Esophagus squamous epithelium (tissue), 5 donors: ENCODE data around the gene AGTR1. TPM values are rescaled to one million over a fixed set of nuclear protein-coding genes. Genes with fewer than 3 reads are reported as not detected.

ENCODE experiments used
- DNase-seq: peaks from one replicate; lab custom pipeline; 2025; lab: John Stamatoyannopoulos, UW
- H3K27ac ChIP-seq, 4 donors: fragments of 200-600 bp; sonication (generic); one replicate each; pipeline ENCODE4 v1.5.1; 2016 to 2019; ENCODE audit warnings: mild to moderate bottlenecking in 1 of 4
- H3K27me3 ChIP-seq, 4 donors: fragments of 200-600 bp; sonication (generic); 1 replicate in 3 of 4; 2 replicates in 1 of 4; pipeline versions ENCODE4 v1.5.1 to v1.6.0; 2017 to 2021; ENCODE audit warnings: antibody characterized with exemption in 1 of 4
- H3K36me3 ChIP-seq, 3 donors: fragments of 200-600 bp; sonication (generic); one replicate each; pipeline ENCODE4 v1.5.1; 2016 to 2019
- H3K4me1 ChIP-seq, 3 donors: fragments of 200-600 bp; sonication (generic); one replicate each; pipeline ENCODE4 v1.5.1; 2017 to 2019
- H3K4me3 ChIP-seq, 4 donors: fragments of 200-600 bp; sonication (generic); 1 replicate in 3 of 4; 2 replicates in 1 of 4; pipeline ENCODE4 v1.5.1; 2016 to 2019; ENCODE audit warnings: mild to moderate bottlenecking in 2 of 4, moderate library complexity in 1 of 4
- H3K9me3 ChIP-seq, 3 donors: fragments of 200-600 bp; sonication (generic); one replicate each; pipeline ENCODE4 v1.5.1; 2016 to 2019
- CTCF ChIP-seq, 6 experiments: fragments of 450-650 bp in 4 of 6; fragments of 200-600 bp in 2 of 6; sonication (generic) in 2 of 6; IDR thresholded peaks; one replicate each; pipeline ENCODE4 v1.5.1; 2016 to 2019; ENCODE audit warnings: antibody characterized with exemption in 6 of 6, mild to moderate bottlenecking in 4 of 6, moderate library complexity in 4 of 6
- POLR2A ChIP-seq, 4 donors: fragments of 450-650 bp; IDR thresholded peaks; one replicate each; pipeline ENCODE4 v1.6.1; 2017; ENCODE audit warnings: antibody characterized with exemption in 4 of 4, mild to moderate bottlenecking in 4 of 4, moderate library complexity in 3 of 4
- WGBS, 2 donors: methylation state at CpG; one replicate each; pipeline ENCODE4 v1.1.5; 2018; 5-methylcytosine and 5-hydroxymethylcytosine counted together
- intact Hi-C: fragments of 100-400 bp; cut with DNase I; formaldehyde crosslinking; loops from one replicate; pipeline ENCODE4 v1.15.0; 2022
- total RNA-seq, 4 donors: library from RNA; depleted of rRNA; stranded (reverse); fragments of >200 nt; gene quantifications; one replicate each; pipeline ENCODE4 v1.1.0, GENCODE V29; 2016
- donor health status: DM: yes; HTN: yes; CAD: no.

Gene AGTR1
- total RNA-seq, 4 donors from 2014 or later: 1.1 to 4.4 (median 4.4) TPM; not detected in 1

- intact Hi-C loops: no loop called here
- TF ChIP-seq POLR2A (IDR thresholded peaks at IDR 0.05) (no peak), CTCF (IDR thresholded peaks at IDR 0.05) (no peak)
These were observed 13.0 kb downstream of the AGTR1 start for GRCh38 chr3:148710665-148711064.

DNA sequence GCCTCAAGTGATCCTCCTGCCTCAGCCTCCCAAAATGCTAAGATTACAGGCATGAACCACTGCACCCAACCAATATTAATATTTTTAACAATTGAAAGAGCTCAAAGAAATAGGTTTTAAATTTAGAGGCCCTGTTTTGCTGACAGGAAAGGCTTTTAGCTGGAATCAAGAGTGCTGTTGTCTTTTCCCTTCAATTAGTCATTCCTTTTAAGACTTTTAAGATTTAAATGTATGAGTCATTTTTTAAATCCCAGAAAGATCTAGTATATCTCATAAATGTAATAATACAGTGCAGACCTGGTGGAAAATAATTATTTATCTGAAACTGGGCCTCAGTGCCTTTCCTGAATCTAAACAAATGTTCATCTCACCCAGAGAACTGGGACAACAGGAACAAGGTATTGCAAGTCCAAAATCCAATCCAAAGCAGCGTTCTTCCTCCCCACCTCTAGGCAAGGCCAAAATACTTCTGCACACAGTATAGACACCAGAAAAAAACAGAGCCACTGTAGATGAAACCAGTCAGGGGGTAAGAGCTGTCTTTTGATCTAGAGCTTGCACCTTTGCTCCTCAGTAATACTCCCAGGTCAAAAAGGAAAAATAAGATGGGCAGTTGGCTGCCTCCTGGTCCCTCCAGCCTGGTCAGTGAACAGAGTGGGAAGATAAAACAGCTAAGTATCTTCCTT, 14.4 kb downstream of the AGTR1 start:
- intact Hi-C loops: no loop called here
- Histone ChIP-seq H3K27ac (no peak overlapping the region), H3K36me3 (no peaks in the 10 kb centered on the region), H3K27me3 (no peaks in the 10 kb centered on the region), H3K4me1 (no peaks in the 10 kb centered on the region), H3K4me3 (no peak overlapping the region), H3K9me3 (no peaks in the 10 kb centered on the region)
- WGBS, 2 donors: 56 to 92% methylated on average over 1 of the region's 1 CpG
- DNase-seq: no peak
- TF ChIP-seq POLR2A (IDR thresholded peaks at IDR 0.05) (no peak), CTCF (IDR thresholded peaks at IDR 0.05) (no peak)

More at GRCh38 chr3:148710665-148711064, 13.0 kb downstream of the AGTR1 start:
- DNase-seq: no peak
- H3K4me3 ChIP-seq: no peak overlapping the region
- H3K27ac ChIP-seq: no peak overlapping the region
- no peaks in the 10 kb centered on the region for H3K4me1 ChIP-seq
- WGBS, 2 donors: 58 to 77% methylated on average over 2 of the region's 2 CpGs
- no peaks in the 10 kb centered on the region for H3K36me3 ChIP-seq
- H3K27me3 ChIP-seq: no peaks in the 10 kb centered on the region
- no peaks in the 10 kb centered on the region for H3K9me3 ChIP-seq

- H3K4me3 ChIP-seq: no peak overlapping the region
- no peak for DNase-seq
- no peaks in the 10 kb centered on the region for H3K27me3 ChIP-seq
- no peak overlapping the region for H3K27ac ChIP-seq
- no peaks in the 10 kb centered on the region for H3K4me1 ChIP-seq
- intact Hi-C loops: no loop called here
- no peak for TF ChIP-seq CTCF (IDR thresholded peaks at IDR 0.05)
- H3K36me3 ChIP-seq: no peaks in the 10 kb centered on the region
- WGBS, 2 donors: 80 to 90% methylated on average over 1 of the region's 1 CpG
- H3K9me3 ChIP-seq: no peaks in the 10 kb centered on the region
These were observed 16.8 kb downstream of the AGTR1 start for GRCh38 chr3:148714521-148714920.

DNA sequence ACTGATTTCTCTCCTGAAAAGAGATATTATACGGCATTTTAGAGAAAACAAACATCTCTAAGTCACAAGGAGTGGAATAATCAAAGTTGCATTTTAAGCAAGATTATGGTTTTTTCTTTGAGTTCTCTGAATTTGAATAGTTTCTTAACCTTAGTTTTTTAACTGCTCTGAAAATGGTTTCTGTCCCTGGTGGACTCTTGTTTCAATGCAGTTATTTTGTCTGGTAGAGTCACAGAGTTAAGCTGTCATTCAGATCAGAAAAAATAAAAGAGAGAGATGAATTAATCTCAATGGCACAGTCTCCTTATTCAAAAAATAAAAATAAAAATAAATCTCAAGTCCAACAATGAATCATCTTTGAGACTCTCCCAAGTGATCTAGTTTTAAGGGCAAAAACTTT, 19.0 kb downstream of the AGTR1 start:
- 78 to 96% methylated on average over 1 of the region's 1 CpG for WGBS, 2 donors
- no peaks in the 10 kb centered on the region for H3K9me3 ChIP-seq
- no peaks in the 10 kb centered on the region for H3K27me3 ChIP-seq
- no peak overlapping the region for H3K27ac ChIP-seq
- DNase-seq: no peak
- no peak overlapping the region for H3K4me3 ChIP-seq
- no peaks in the 10 kb centered on the region for H3K4me1 ChIP-seq
- intact Hi-C loops: no loop called here
- no peaks in the 10 kb centered on the region for H3K36me3 ChIP-seq
- TF ChIP-seq CTCF (IDR thresholded peaks at IDR 0.05) (no peak), POLR2A (IDR thresholded peaks at IDR 0.05) (no peak)

DNA sequence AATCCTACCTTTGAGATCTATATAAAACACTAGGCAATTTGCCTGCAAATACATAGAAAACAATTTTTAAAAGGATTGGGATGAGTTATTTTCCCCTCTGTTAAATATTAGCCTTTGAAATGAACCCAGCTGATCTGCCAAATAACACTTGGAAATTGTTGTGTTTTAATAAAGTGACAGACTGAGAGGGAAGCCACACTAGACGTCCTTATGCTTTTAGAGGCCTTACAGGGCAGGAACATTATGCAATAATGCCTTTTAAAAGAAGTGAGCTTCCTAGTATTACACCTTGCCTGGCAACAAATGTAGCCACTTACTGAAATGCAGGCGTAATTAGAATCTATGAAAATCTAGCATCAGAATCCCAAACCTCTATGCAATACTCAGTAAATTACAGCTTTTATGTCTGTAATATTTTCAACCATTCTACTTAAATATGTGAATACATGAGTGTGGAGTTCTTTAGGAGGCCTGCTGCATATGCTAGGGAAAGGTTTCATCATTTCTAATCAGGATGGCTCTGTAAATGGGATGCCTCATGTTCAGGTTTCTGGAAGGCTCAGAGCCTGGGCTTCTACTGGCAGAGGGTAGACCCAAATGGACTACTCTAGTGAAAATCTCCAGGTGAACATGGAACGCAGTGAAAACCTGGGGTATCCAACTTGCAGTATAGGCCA, 20.3 kb downstream of the AGTR1 start:
- WGBS, 2 donors: 29 to 44% methylated on average over 3 of the region's 3 CpGs
- Histone ChIP-seq H3K27me3 (no peaks in the 10 kb centered on the region), H3K27ac (no peak overlapping the region), H3K9me3 (no peaks in the 10 kb centered on the region), H3K4me1 (no peaks in the 10 kb centered on the region), H3K4me3 (no peak overlapping the region), H3K36me3 (no peaks in the 10 kb centered on the region)
- intact Hi-C loops: no loop called here
- TF ChIP-seq POLR2A (IDR thresholded peaks at IDR 0.05): no peak
- TF ChIP-seq CTCF (IDR thresholded peaks at IDR 0.05): no peak
- DNase-seq: no peak
